Subcutaneous adipose tissue (tissue), 4 donors: Measurements from ENCODE around the gene TERT. TPM values are rescaled to one million over a fixed set of nuclear protein-coding genes. Genes with fewer than 3 reads are reported as not detected.

Source experiments
- CTCF ChIP-seq: fragments of 450-650 bp; IDR thresholded peaks from one replicate; pipeline ENCODE4 v1.5.1; 2016; ENCODE audit warnings: low read depth, mild to moderate bottlenecking, control low read depth, antibody characterized with exemption, moderate library complexity
- total RNA-seq, 4 donors: library from RNA; depleted of rRNA; stranded (reverse); fragments of >200 nt; gene quantifications; one replicate each; pipeline ENCODE4 v1.1.0, GENCODE V29; 2016

Gene TERT
- total RNA-seq, 4 donors from 2014 or later = not detected

- TF ChIP-seq CTCF = no peak
Observed at GRCh38 chr5:1337489-1338195, 42.8 kb upstream of the TERT start.

- TF ChIP-seq CTCF = no peak
Observed at GRCh38 chr5:1336749-1337488, 42.1 kb upstream of the TERT start.

- no peak for TF ChIP-seq CTCF
Observed at GRCh38 chr5:1336106-1336561, 41.3 kb upstream of the TERT start.

GRCh38 chr5:1335540-1336095 lies 40.8 kb upstream of the TERT start:
- TF ChIP-seq CTCF = no peak

GRCh38 chr5:1334831-1335539 lies 40.1 kb upstream of the TERT start:
- TF ChIP-seq CTCF = no peak

- TF ChIP-seq CTCF = no peak
Observed at GRCh38 chr5:1333986-1334385, 39.1 kb upstream of the TERT start.
